Adipose tissue (tissue), 3 donors: ENCODE data around the gene AASDH. TPM values are rescaled to one million over a fixed set of nuclear protein-coding genes. Genes with fewer than 3 reads are reported as not detected.

ENCODE experiments used
- H3K27ac ChIP-seq: one replicate; pipeline ENCODE4 v1.5.1; 2013; ENCODE audit warnings: low read depth, low read length
- WGBS, 3 donors: extraction: QIAGEN DNeasy Blood & Tissue Kit; methylation state at CpG; one replicate each; pipeline ENCODE4 v1.1.7; 2013; 5-methylcytosine and 5-hydroxymethylcytosine counted together
- polyA plus RNA-seq, 3 donors: library from polyadenylated mRNA; stranded (reverse); fragments of 200-250 nt; gene quantifications; one replicate each; pipeline ENCODE4 v1.2.3, GENCODE V29; 2013
- donor health status: healthy with polysubstance abuse.
- donor health status: Bipolar disorder and iron deficiency.
- donor health status: healthy.

The AASDH gene
- polyA plus RNA-seq, 3 donors, result 2.6 to 4.2 (median 3.3) TPM

DNA sequence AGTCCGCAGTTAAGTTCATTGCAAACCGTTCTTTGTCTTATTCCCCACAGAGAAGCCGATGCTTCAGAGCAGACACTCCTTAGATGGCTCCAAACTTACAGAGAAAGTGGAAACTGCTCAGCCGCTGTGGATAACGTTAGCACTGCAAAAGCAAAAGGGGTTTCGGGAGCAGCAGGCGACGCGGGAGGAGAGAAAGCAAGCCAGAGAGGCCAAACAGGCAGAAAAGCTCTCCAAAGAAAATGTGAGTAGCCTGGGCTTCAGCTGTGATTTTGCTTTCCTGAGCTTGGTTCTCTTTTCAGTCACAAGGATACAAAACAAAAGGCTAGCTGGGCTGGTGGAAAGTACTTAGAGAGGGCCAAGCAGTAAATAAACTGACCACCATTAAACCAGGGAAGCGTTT, 64.0 kb downstream of the AASDH start:
- 77 to 85% (median 81%) methylated on average over 10 of the region's 10 CpGs for WGBS, 3 donors
- H3K27ac ChIP-seq, result no peak overlapping the region

DNA sequence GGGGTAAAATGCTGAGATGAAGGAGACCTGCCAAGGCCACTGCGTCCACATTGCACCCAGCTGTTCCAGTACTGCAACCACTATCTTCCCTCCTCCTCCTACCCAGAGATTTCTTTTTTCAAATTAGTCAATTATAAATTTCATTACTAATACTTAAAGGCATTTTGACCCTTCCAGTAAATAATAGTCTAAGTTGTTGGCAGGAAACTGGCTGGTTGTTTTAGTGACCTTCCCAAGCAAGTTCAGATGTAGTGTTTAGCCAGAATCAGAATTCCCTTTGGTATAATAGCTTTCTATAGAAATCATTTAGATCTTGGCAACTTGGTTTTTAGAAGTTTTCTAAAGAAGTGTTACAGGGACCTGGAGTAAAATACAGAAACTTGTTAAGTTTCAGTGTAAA, 66.0 kb downstream of the AASDH start:
- WGBS, 3 donors, result 63 to 83% (median 72%) methylated on average over 1 of the region's 1 CpG
- H3K27ac ChIP-seq, result no peak overlapping the region

- WGBS, 3 donors, result 88 to 92% (median 88%) methylated on average over 5 of the region's 5 CpGs
- no peak overlapping the region for H3K27ac ChIP-seq
Observed at GRCh38 chr4:56320293-56320692, 67.0 kb downstream of the AASDH start.

- 59 to 72% (median 72%) methylated on average over 1 of the region's 1 CpG for WGBS, 3 donors
- no peak overlapping the region for H3K27ac ChIP-seq
Observed at GRCh38 chr4:56318555-56318954, 68.7 kb downstream of the AASDH start.

- no peak overlapping the region for H3K27ac ChIP-seq
Observed at GRCh38 chr4:56317749-56318148, 69.5 kb downstream of the AASDH start.

DNA sequence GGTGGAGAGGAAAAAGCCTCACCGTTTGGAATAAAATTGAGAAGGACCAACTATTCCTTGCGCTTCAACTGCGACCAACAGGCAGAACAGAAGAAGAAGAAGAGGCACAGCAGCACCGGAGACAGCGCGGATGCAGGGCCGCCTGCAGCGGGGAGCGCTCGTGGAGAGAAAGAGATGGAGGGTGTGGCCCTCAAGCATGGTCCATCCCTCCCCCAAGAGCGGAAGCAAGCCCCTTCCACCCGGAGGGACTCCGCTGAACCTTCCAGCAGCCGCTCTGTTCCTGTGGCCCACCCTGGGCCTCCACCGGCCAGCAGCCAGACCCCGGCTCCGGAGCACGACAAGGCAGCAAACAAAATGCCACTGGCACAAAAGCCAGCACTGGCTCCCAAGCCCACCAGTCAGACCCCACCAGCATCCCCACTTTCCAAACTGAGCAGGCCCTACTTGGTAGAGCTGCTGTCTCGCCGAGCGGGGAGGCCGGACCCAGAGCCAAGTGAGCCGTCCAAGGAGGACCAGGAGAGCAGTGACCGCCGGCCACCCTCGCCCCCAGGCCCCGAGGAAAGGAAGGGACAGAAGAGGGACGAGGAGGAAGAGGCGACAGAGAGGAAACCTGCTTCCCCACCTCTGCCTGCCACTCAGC, 71.2 kb downstream of the AASDH start:
- H3K27ac ChIP-seq, result no peak overlapping the region
- WGBS, 3 donors, result 88 to 96% (median 91%) methylated on average over 28 to 29 of the region's 29 CpGs

- H3K27ac ChIP-seq, result no peak overlapping the region
- WGBS, 3 donors, result 90 to 97% (median 93%) methylated on average over 24 of the region's 24 CpGs
Observed at GRCh38 chr4:56315543-56315942, 71.7 kb downstream of the AASDH start.

GRCh38 chr4:56315041-56315440, 72.2 kb downstream of the AASDH start:
- WGBS, 3 donors, result 96 to 97% (median 97%) methylated on average over 26 to 29 of the region's 29 CpGs
- H3K27ac ChIP-seq, result no peak overlapping the region

DNA sequence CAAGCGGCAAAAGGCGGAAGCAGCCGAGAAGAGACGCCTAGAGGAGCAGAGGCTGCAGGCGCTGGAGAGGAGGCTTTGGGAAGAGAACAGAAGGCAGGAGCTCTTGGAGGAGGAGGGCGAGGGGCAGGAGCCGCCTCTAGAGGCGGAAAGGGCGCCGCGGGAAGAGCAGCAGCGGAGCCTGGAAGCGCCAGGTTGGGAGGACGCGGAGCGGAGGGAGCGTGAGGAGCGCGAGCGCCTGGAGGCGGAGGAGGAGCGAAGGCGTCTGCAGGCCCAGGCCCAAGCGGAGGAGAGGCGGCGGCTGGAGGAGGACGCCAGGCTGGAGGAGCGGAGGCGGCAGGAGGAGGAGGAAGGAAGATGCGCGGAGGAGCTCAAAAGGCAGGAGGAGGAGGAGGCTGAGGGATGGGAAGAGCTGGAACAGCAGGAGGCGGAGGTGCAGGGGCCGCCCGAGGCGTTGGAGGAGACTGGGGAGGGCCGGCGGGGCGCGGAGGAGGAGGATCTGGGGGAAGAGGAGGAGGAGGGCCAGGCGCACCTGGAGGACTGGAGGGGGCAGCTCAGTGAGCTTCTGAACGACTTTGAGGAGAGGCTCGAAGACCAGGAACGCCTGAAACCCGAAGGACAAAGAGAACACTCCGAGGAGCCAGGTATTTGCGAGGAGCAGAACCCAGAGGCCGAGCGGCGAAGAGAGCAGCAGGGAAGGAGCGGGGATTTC, 72.9 kb downstream of the AASDH start:
- no peak overlapping the region for H3K27ac ChIP-seq
- WGBS, 3 donors, result 96 to 97% (median 96%) methylated on average over 43 to 50 of the region's 50 CpGs

- WGBS, 3 donors, result 93 to 98% (median 96%) methylated on average over 12 of the region's 12 CpGs
- no peak overlapping the region for H3K27ac ChIP-seq
Observed at GRCh38 chr4:56313132-56313531, 74.2 kb downstream of the AASDH start.

DNA sequence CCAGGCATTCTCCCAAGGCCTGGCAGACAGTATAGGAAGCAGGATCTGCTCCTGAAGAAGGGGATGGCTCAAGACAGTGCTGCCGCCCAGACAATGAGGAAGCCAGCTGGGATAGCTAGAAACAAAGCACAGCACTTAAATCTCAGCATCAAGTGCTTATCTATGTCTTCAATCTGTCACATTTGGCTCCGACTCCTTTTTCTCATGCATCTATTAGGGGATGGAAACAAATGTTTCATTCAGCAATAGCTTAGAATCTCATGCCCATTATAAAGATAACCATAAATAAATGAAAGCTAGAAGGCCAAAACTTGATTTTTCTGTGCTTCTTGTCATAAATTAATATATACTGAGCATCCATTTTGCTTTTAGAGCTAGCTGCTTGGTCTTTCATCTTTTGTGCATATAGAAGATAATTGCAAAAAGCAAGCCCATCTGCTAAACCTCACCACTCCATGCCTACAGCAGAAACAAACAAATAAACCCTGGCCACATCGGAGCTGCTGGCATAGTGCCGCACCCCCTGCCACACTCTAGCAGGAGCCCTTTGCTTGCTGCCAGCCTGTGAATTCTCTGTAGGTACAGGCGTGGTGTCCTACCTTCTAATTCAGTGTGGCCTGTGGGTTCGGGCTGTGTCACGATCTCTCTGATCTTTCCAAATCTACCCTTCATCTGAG, 75.9 kb downstream of the AASDH start:
- WGBS, 3 donors, result 77 to 83% (median 81%) methylated on average over 7 of the region's 7 CpGs
- H3K27ac ChIP-seq, result no peak overlapping the region

DNA sequence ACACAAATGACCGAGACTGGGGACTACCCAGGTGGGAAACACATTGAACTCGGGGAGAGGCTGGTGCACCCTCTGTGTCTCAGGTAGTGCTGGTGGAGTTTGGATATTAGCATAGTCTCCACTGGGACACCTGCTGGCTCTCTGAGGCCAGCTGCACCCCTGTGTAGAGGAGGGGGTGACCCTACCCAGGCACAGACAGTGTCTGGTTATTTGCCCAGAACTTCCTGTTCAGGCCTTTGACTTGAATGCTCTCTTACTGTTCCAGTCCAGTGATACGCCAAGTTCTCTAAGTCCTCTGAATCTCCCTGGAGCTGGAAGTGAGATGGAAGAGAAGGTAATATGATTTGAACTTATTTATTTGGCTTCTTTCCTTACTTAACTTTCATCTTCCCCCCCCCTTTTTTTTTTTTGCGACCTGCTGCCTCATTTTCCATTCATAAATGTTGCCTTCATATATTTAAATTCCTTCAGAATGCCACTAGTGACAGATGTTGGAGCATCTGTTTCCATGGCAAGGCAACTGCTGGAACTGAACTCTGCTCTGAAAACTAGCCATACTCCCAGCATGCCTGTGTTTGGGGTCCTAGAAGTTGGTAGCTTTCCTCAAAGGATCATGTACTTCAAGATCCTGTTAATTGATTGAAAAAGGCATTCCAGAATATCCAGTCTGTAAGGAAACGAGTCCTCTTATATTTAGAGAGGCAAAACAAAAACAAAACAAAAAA, 76.7 kb downstream of the AASDH start:
- H3K27ac ChIP-seq, result no peak overlapping the region
- WGBS, 3 donors, result 82 to 90% (median 85%) methylated on average over 5 of the region's 5 CpGs

DNA sequence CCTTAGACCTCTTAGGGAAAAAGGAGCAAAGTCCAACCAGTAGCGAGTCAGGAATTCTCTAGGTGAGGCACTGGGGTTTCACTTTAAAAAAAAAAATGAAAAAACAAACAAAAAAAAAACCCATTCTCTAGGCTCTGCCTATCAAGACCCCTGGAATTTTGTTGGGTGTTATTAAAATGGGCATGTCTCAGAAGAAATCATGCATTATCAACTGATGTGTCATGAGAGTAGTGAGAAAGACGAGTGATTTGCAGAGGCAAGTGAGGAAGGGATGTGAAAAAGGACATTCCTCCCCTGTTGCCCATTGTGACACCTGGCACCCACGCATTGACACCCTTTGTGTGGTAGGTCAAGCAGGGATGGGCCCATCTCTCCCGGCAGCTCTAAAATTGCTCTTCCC, 78.9 kb downstream of the AASDH start:
- no peak overlapping the region for H3K27ac ChIP-seq
- WGBS, 3 donors, result 90 to 95% (median 91%) methylated on average over 4 of the region's 4 CpGs

GRCh38 chr4:56307423-56307822, 79.9 kb downstream of the AASDH start:
- no peak overlapping the region for H3K27ac ChIP-seq
- 86 to 93% (median 91%) methylated on average over 3 of the region's 3 CpGs for WGBS, 3 donors

DNA sequence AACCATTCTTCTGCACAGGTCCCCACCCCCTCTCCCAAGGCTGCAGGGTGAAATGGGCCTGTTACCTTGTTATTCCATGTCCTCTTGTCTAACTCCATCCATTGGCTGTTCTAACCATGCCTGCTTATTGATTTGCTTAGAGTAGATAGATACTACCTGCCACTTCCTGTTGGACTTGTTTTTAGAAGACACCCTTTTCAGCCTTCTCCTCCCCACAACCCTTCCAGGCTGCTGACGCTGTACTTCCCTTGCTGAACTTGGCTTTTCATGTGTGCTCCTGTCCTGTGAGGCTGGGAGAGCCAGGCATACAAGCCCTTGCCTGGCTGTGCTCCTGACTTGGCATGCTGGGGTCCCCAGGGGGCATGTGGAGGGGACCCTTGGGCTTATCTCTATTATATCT, 81.9 kb downstream of the AASDH start:
- no peak overlapping the region for H3K27ac ChIP-seq
- WGBS, 3 donors, result 85 to 95% (median 90%) methylated on average over 1 of the region's 1 CpG

DNA sequence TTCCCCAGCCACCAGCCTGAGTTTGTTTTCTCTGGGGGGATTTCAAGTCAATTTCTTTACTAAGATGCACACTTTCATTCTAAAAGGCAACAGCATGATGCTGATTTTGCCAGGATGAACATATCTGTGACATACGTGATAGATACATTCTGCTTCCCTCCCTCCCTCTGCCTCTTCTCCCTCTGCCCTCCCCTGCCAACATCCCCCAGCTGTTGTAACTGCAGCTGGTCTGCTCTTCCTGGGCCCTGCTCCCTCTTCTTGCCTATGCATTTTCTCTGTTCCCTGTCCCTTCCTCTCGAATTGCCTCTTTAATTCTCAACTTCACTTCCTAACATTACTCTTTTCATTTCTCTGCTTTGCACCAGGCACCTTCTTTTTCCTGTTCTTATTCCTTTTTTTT, 83.4 kb downstream of the AASDH start:
- 65 to 74% (median 69%) methylated on average over 2 of the region's 2 CpGs for WGBS, 3 donors

GRCh38 chr4:56302760-56303159, 84.5 kb downstream of the AASDH start:
- 53 to 63% (median 55%) methylated on average over 3 of the region's 3 CpGs for WGBS, 3 donors

More for the DNA sequence above, 83.4 kb downstream of the AASDH start:
- H3K27ac ChIP-seq, result no peak overlapping the region

DNA sequence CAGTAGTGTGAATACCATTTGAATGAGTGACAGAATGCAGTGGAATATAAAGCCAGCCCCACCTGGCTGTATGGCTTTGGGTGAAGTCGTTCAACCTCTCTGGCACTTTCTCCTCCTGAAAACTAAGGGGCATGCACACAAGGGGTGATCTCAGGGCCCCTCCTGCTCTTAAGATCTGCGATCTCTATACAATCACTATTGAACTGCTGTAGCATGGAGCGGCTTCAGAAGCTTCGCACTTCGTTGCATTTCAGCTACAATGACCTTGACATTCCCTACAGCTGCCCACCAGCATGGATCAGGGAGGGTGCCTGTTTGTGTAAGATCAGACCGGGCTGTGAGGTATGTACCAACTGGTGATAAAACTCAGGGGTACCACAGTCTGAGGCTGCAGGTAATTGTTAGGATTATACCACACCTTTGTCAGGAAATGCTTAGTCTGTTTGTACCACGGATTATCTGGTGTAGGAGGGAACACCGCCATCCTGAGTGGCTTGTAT, 85.2 kb downstream of the AASDH start:
- no peak overlapping the region for H3K27ac ChIP-seq
- 26 to 89% (median 87%) methylated on average over 8 of the region's 8 CpGs for WGBS, 3 donors

More at GRCh38 chr4:56302760-56303159, 84.5 kb downstream of the AASDH start:
- H3K27ac ChIP-seq, result no peak overlapping the region
